AG04450 (cell line): ENCODE data around the gene KCNN2. TPM values are rescaled to one million over a fixed set of nuclear protein-coding genes. Genes with fewer than 3 reads are reported as not detected.

ENCODE experiments used
- CTCF ChIA-PET: fragments of 300-600, 350-600 bp; formaldehyde crosslinking; extraction: SDS; loops from one replicate; lab custom pipeline; 2022; ENCODE audit warnings: antibody characterized with exemption, inconsistent platforms; lab: Charles Lee
- POLR2A ChIA-PET: fragments of 350-600 bp; formaldehyde crosslinking; extraction: SDS; loops from one replicate; lab custom pipeline; 2021; ENCODE audit warnings: antibody characterized with exemption, inconsistent platforms; lab: Yijun Ruan, JAX
- DNase-seq: peaks from one replicate; pipeline ENCODE4 v3.0.0-alpha.2; 2011; ENCODE audit warnings: low read depth, low spot score
- H3K27ac ChIP-seq: one replicate; pipeline ENCODE4 v1.5.1; 2012; ENCODE audit warnings: low read depth, low read length, control low read depth
- H3K27me3 ChIP-seq: one replicate; pipeline ENCODE4 v1.6.0; 2012; ENCODE audit warnings: low read length; ENCODE audit not compliant: control insufficient read depth, insufficient read depth
- H3K4me3 ChIP-seq: 2 replicates; pipeline ENCODE4 v1.5.1; 2011; ENCODE audit warnings: mild to moderate bottlenecking, low read depth, low read length, control low read depth
- H3K9me3 ChIP-seq: 2 replicates; pipeline ENCODE4 v1.5.1; 2012; ENCODE audit warnings: low read length; ENCODE audit not compliant: control insufficient read depth, insufficient read depth
- polyA plus RNA-seq: library from polyadenylated mRNA; depleted of rRNA; stranded (reverse); fragments of >200 nt; gene quantifications from 2 replicates; pipeline ENCODE4 v1.2.3, GENCODE V29; 2011
- TF ChIP-seq, protein P1 (sequence below): IDR thresholded peaks from 2 replicates; pipeline ENCODE4 v1.5.1; 2011; ENCODE audit warnings: low read depth, low read length, control low read depth, inconsistent platforms

KCNN2 gene
- polyA plus RNA-seq, 1 experiment: 0.86 TPM

GRCh38 chr5:114467729-114468128, 105.9 kb downstream of the KCNN2 start:
- no peak overlapping the region for H3K27ac ChIP-seq
- no peak overlapping the region for H3K4me3 ChIP-seq
- no peaks in the 10 kb centered on the region for H3K9me3 ChIP-seq
- TF ChIP-seq, protein P1, sequence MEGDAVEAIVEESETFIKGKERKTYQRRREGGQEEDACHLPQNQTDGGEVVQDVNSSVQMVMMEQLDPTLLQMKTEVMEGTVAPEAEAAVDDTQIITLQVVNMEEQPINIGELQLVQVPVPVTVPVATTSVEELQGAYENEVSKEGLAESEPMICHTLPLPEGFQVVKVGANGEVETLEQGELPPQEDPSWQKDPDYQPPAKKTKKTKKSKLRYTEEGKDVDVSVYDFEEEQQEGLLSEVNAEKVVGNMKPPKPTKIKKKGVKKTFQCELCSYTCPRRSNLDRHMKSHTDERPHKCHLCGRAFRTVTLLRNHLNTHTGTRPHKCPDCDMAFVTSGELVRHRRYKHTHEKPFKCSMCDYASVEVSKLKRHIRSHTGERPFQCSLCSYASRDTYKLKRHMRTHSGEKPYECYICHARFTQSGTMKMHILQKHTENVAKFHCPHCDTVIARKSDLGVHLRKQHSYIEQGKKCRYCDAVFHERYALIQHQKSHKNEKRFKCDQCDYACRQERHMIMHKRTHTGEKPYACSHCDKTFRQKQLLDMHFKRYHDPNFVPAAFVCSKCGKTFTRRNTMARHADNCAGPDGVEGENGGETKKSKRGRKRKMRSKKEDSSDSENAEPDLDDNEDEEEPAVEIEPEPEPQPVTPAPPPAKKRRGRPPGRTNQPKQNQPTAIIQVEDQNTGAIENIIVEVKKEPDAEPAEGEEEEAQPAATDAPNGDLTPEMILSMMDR: no peak
- CTCF ChIA-PET: no interaction called here
- POLR2A ChIA-PET: no interaction called here
- DNase-seq: no peak
- H3K27me3 ChIP-seq: no peaks in the 10 kb centered on the region

DNA sequence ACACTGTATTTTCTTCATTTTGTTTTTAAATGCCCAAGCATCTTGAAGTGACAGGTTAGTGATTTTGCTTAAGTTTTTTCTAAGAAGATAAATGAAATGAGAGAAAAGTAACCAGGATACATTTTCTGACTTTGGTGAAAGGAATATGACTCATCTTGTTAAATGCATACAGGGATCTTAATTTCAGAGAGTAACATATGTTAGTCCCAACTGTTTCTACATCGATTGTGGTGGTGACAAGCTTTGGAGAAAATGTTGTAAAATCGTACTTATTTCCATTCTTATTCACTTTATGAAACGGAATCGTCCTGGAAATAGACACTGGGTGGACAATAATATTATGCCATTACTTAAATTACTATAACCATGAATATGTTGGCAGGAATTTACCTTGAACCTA, 107.5 kb downstream of the KCNN2 start:
- Histone ChIP-seq H3K4me3 (no peak overlapping the region), H3K27me3 (no peaks in the 10 kb centered on the region), H3K9me3 (no peaks in the 10 kb centered on the region), H3K27ac (no peak overlapping the region)
- ChIA-PET POLR2A (interaction anchor here (0.6 kb wide), 1 partner anchor 1954 kb away, joined by 7 read pairs; no protein-coding TSS in a partner anchor), CTCF (no interaction called here)
- TF ChIP-seq, protein P1: no peak
- DNase-seq: no peak

GRCh38 chr5:114471529-114471928, 109.7 kb downstream of the KCNN2 start:
- ChIA-PET POLR2A (no interaction called here), CTCF (no interaction called here)
- Histone ChIP-seq H3K27ac (no peak overlapping the region), H3K27me3 (no peaks in the 10 kb centered on the region), H3K4me3 (no peak overlapping the region), H3K9me3 (no peaks in the 10 kb centered on the region)
- no peak for DNase-seq
- TF ChIP-seq, protein P1: no peak

DNA sequence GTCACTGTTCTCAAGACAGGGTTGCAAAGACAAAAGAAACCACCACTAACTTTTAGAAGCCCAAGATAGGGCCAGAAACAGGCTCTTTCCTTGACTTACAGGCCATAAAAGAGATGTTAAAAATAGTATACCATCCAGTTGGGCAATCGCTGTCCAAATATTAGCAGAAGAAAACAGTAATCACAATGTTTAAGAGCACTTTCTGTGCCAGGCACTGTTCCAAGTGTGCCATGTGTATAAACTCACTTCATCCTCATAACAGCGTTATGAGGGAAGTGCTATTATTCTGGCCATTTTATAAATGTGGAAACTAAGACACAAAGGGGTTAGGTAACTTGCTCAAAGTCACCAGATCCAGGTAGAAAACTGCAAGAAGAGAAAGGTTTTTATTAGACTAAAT, 111.7 kb downstream of the KCNN2 start:
- H3K27ac ChIP-seq: no peak overlapping the region
- no peaks in the 10 kb centered on the region for H3K9me3 ChIP-seq
- ChIA-PET POLR2A (no interaction called here), CTCF (no interaction called here)
- no peak for DNase-seq
- no peaks in the 10 kb centered on the region for H3K27me3 ChIP-seq
- TF ChIP-seq, protein P1: no peak
- no peak overlapping the region for H3K4me3 ChIP-seq

GRCh38 chr5:114477816-114478334, 116.0 kb downstream of the KCNN2 start:
- Histone ChIP-seq H3K27ac (no peak overlapping the region), H3K27me3 (no peaks in the 10 kb centered on the region), H3K4me3 (no peak overlapping the region), H3K9me3 (no peaks in the 10 kb centered on the region)
- CTCF ChIA-PET: no interaction called here
- TF ChIP-seq, protein P1: no peak
- POLR2A ChIA-PET: no interaction called here
- no peak for DNase-seq
